ENCODE measurements around the gene ZNF480.
A peak's percentile ranks its signal among the peaks of the same experiment; 100 is the strongest.
"Not testable (repeated sequence)": the region's sequence is repeated elsewhere in the genome, so short reads cannot be mapped to it uniquely, and the experiment has no call there.

Gene ZNF480

DNA sequence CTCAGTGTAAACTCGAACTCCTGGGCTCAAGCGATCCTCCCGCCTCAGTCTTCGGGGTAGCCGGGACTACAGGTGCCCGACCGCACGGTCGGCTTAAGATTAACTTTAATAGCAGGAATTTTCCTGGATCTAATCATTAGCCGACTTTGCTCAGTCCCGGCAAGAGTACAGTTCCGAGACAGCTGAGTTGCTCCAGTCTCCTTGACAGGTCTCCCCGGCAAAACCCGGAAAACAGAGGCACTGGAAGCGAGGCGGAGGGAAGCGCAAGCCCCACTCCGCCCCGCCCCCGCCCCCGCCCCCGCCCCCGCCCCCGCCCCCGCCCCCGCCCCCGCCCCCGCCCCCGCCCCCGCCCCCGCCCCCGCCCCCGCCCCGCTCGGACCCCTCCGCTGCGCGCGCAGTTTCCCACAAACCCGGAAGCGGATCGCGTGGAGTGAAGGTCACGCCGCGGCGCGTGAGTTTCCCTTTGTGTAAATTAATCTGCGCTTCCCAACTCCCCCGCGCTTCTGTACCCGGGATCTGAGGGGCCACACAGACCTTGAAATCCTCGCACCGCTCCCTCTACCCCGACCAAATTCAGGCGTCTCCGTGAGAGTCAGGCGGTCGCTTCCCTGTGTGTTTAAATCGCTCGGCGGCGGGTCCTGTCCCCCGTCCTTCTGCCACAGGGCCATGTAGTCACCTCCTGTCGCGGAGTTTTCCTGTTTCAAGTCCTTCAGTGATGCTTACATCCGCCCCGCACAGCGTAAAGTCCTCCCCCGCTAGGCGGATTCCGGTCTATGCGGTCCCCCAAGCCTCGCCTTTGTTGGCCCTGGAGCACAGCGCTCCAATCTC, at the start of gene ZNF480:
Gene ZNF480 (plus strand): TSS at position 397 of the 828 bp plus-strand sequence. CDS start 3,244 bp downstream, outside the sequence.
- peak; percentile 74 to 83 for DNase-seq (ENCODE audit: low read depth in 2 of 2)

DNA sequence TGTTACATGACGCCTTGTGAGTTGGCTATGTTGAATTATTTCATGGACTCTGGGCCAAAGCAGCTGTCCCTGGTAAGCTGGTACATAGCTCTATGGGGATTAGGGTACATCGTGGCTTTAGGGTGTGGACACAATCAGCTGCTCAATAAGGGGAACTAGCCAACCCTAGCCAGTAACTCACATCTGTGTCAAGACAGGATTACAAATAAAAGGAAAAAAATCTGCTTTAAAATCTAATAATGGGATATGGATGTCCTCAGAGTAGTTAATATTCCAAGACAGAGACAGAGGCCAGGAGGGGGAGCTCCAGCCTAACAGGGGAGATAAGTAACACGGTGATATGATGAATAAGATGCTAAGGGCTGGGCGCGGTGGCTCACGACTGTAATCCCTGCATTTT, 48.7 kb upstream of the ZNF480 start:
- peak; percentile 29 to 48 for DNase-seq (ENCODE audit: low read depth in 2 of 2)

DNA sequence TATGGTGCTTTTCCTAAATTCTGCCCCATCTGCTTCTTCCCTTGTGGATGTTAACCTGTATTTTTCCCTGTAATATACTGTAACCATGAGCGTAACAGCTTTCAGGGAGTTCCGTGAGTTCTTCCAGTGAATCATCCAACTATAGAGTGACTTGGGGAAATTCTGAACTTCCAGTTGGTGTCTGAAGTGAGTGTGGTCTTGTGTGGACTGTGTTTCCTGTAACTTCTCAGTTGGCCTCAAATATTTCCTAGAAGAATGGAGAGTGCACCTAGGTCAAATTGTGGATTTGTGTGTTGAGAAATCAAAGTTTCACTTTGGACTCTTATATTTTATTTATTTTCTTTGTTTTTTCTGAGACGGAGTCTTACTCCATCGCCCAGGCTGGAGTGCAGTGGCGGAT, 38.5 kb upstream of the ZNF480 start:
- DNase-seq (ENCODE audit: low read depth in 2 of 2): no peak

DNA sequence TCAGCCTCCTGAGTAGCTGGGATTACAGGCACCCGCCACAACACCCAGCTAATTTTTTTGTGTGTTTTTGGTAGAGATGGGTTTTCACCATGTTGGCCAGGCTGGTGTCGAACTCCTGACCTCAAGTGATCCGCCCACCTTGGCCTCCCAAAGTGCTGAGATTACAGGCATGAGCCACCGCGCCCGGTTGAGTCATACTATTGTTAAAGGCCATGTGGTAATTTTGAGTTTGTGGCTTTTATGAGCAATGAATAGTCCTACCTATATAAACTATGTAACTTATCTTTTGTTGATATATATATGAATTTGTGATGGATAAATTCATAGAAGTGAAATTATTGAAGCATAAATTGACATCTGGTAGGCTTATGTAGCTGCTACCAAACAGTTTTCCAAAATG, 31.4 kb upstream of the ZNF480 start:
- DNase-seq (ENCODE audit: low read depth in 2 of 2): not testable (repeated sequence)

DNA sequence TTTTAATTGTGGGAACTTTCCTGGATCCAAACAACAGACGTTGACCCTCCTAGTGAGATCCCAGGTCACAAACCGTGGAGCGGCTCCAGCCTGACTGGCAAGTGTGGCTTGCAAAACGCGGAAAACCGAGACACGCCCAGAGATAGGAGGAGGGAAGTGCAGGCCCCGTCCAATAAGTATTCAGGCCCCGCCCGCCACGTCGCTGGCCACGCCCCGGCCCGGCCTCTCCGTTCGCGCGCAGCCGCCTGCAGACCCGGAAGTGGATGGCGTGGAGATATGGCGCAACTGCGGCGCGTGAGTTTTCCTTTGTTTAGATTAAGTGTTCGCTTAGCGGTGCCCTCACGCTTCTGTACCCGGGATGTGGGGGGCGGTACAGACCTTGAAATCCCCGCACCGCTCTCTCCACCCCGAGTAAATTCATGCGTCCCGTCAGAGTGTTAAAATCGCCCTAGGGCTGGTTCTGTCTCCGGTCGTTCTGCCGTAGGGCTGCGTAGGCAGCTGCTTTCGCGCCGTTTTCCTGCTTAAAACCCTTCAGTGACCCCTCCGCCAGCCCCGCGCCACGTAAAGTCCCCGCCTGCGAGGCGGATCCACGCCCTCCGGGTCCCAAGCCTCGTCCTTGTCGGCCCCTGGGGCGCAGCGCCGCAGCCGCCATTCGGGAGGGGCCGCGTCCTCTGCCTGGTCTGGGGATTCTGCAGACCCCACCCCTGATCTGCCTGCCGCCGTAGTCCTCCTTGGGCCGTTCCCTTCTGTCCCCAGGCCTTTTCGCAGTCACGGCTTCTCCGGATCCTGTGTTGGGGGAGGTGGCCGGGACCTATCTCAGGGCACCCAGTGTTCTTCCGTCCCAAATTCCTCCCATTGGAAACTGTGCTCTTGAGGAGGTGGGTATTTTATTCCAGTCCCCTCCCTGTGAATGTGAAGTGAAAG, 27.4 kb upstream of the ZNF480 start, which contains the start of gene ZNF766:
Gene ZNF766 (plus strand): TSS at position 250 of the 924 bp plus-strand sequence. CDS start 27 bp downstream, at position 277.
- peak; percentile 95 to 96 for DNase-seq (ENCODE audit: low read depth in 2 of 2)

DNA sequence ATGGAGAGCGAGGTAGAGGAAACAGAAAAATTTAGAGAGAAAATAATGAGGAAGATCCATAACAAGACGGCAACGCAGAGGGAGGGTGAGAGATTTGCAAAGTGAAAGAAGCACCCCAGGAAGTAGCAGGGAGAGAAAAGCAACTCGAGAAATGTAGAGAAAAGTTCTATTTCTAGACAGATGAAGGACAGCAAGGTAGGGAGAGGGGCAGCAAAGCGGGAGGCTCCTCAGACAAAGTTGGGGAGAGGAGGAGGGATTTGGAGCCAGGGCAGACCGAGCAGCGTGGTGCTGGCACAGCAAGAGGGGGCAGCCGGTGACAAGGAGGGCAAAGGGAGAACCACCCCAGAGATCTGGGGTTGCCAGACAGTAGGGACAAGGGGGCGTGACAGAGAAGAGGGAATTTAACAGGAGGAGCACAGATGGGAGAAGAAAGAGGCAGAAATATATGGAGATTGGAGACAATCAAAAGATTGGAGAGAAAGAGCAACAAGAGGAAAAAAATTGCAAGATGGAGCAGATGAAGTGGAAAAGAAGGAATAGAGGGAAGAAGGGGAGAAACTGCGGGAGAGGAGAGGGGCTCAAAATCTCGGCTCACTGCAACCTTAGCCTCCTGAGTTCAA, 26.6 kb upstream of the ZNF480 start:
- DNase-seq (ENCODE audit: low read depth in 2 of 2): no peak

DNA sequence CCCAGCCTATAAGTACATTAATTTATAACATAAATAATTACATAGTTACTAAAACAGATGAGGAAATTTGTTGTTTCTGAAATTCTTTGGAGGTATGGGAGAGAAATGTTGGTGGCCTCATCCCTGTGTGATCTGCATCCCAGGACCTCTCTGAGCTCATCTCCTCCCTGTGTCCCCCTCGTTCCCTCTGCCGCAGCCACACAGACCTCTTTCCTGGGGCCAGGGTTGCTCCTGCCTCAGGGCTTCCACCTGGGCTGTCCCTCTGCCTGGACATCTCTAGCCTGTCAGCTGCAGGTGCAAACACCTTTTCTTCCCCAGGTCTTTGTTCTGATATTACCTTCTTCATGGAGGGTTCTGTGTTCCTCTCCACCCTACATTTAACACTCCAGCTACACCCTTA, 23.7 kb upstream of the ZNF480 start:
- no peak for DNase-seq (ENCODE audit: low read depth in 2 of 2)

- DNase-seq (ENCODE audit: low read depth in 2 of 2): no peak
Observed at GRCh38 chr19:52274191-52274590, 22.8 kb upstream of the ZNF480 start.

DNA sequence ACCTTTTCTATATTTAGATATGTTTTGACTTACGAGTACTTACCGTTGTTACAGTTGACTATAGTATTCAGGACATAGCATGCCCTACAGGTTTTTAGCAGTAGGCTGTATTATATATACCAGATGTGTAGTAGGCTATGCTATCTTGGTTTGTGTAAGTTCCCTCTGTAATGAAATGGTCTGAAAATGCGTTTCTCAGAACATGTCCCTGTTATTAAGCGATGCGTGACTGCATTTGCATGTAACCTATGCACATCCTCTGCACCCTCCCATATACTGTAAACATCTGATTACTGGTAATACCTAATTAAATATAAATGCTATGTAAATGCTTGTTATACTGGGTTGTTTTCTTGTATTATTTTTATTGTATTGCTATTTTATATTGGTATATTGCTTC, 21.0 kb upstream of the ZNF480 start:
- DNase-seq (ENCODE audit: low read depth in 2 of 2): no peak

DNA sequence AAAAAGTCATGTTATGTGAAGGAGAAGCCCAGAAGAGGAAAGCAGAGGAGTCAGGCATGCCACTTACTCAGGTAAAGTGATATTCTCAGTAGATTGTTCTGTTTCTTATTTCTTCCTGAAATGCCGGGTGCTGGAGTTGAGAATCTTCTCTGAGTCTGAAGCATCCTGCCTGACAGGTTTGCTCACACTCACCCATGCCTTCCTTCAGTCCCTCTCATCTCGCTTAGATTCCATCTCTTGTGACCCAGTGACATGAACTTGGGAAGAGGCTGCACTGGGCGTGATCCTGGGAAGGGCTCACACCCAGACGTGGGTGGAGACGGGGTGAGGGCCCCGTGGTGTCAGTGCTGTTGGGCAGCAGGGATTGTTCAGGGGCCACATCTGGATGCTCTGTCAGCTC, 19.5 kb upstream of the ZNF480 start:
- no peak for DNase-seq (ENCODE audit: low read depth in 2 of 2)

- DNase-seq (ENCODE audit: low read depth in 2 of 2): no peak
Observed at GRCh38 chr19:52286256-52286655, 10.7 kb upstream of the ZNF480 start.

- no peak for DNase-seq (ENCODE audit: low read depth in 2 of 2)
Observed at GRCh38 chr19:52291781-52292180, 5.2 kb upstream of the ZNF480 start.

- not testable (repeated sequence) for DNase-seq (ENCODE audit: low read depth in 2 of 2)
Observed at GRCh38 chr19:52292946-52293345, 4.0 kb upstream of the ZNF480 start.

DNA sequence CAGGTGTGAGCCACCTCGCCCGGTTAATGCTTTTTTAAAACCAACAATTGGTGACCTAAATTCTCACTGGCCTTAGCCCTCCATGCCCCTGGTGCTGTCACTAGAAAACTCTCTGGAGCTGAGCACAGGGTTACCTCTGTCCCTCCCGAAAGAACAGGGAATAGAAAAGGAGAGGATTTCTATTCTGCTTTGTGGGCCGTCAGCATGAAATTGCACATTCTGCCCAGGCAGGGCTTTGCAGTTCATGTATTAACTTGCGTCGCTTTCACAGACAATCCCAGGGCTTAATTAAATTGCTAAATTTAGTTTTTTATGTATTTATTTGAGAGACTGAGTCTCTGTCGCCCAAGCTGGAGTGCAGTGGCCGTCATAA, 583 bp upstream of the ZNF480 start:
- no peak for DNase-seq (ENCODE audit: low read depth in 2 of 2)

GRCh38 chr19:52297601-52298364, 814 bp downstream of the ZNF480 start:
- DNase-seq (ENCODE audit: low read depth in 2 of 2): no peak

DNA sequence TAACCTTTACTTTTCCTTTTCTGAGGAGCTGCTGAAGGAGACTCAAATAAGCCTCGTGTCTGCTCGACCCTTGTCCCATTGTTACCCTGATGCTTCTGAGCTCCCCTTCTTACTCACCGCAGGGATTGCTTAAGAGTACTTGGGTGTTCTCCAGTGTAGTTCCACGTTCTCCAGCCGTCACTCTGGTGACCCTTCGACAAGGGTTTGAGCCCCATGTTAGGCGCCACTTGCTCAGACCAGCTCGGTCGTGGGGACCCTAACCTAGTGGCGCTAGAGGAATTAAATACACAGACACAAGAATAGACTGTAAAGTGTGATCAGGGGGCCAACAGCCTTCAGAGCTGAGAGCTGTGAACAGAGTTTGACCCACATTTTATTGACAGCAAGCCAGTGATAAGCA, 10.3 kb downstream of the ZNF480 start:
- no peak for DNase-seq (ENCODE audit: low read depth in 2 of 2)

DNA sequence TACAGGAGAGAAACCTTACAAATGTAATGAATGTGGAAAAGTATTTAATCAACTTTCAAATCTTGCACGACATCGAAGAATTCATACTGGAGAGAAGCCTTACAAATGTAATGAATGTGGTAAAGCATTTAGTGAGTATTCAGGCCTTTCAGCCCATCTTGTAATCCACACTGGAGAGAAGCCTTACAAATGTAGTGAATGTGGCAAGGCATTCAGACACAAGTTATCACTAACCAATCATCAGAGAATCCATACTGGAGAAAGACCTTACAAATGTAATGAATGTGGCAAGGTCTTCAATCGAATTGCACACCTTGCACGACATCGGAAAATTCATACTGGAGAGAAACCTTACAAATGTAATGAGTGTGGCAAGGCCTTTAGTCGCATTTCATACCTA, 25.5 kb downstream of the ZNF480 start:
- DNase-seq (ENCODE audit: low read depth in 2 of 2): no peak

- DNase-seq (ENCODE audit: low read depth in 2 of 2): no peak
Observed at GRCh38 chr19:52331757-52332156, 34.8 kb downstream of the ZNF480 start.

DNA sequence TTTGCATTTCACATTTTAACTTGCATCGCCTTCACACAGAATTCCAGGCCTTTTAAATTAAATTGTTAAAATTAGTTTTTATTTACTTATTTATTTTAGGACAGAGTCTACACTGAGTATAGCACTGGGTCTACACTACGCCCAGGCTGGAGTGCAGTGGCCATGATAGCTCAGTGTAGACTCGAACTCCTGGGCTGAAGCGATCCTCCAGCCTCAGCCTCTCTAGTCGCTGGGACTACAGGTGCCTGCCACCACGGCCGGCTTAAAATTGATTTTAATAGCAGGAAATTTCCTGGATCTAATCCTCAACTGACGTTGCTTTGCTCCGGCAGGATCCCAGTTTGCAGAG, 38.8 kb downstream of the ZNF480 start:
- no peak for DNase-seq (ENCODE audit: low read depth in 2 of 2)

DNA sequence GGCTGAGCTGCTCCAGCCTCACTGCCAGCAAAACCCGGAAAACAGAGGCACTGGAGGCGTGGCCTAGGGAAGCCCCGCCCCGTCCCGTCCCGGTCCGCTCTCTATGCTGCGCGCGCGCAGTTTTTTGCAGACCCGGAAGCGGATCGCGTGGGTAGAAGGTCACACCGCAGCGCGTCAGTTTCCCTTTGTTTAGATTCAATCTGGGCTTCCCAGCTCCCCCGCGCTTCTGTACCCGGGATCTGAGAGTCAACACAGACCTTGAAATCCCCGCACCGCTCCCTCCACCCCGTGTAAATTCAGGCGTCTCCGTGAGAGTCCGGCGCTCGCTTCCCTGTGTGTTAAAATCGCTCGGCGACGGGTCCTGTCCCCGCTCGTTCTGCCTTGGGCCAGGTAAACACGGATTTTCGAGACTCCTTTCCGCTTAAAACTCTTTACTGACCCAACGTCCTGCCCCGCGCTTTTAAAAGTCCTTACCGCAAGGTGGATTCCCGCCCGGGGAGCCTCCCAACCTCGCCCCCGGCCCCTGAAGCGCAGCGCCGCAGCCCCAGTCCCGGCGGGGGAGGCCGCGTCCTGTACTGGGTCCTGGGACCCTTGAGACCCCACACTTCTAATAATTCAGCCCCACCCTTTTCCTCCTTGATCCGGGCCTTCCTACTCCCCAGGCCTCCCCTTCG, 39.3 kb downstream of the ZNF480 start, which contains the start of gene ZNF610:
Gene ZNF610 (plus strand): TSS at position 127 of the 674 bp plus-strand sequence. CDS start 12,930 bp downstream, outside the sequence.
- DNase-seq (ENCODE audit: low read depth in 2 of 2): peak; percentile 64 to 78
